ENCODE results near the gene NDUFAF2. TPM values are rescaled to one million over a fixed set of nuclear protein-coding genes. Genes with fewer than 3 reads are reported as not detected.

NDUFAF2 gene
- total and polyA plus RNA-seq, 2 of the 8 experiments (the other 6 are each of a cell fraction or from before 2014, with no cell fraction given): 10.7 to 46.5 TPM

- Histone ChIP-seq H2BK20ac (ENCODE audit: low read length) (no peak overlapping the region), H3K4me1 (replicated peaks in 1 of 4; ENCODE audit: control insufficient read depth in 3 of 4, insufficient read depth in 4 of 4, low read length in 3 of 4) (no peaks in the 10 kb centered on the region), H2BK120ac (replicated peaks; ENCODE audit: low read depth, low read length) (no peak overlapping the region), H4K91ac (replicated peaks; ENCODE audit: insufficient read length, low read length) (no peak overlapping the region), H2BK12ac (ENCODE audit: low read depth, low read length) (no peak overlapping the region), H3K36me3 (ENCODE audit: control insufficient read depth in 2 of 4, insufficient read depth in 4 of 4, low read length in 3 of 4) (no peaks in the 10 kb centered on the region), H4K5ac (ENCODE audit: insufficient read length, low read depth, low read length) (no peak overlapping the region), H3K9ac (replicated peaks in 1 of 4; ENCODE audit: extremely low read depth in 1 of 4, low read depth in 3 of 4, low read length in 3 of 4) (no peak overlapping the region), H2BK5ac (ENCODE audit: low read depth, low read length) (no peak overlapping the region), H4K8ac (ENCODE audit: extremely low read depth, insufficient read depth, low read length) (no peak overlapping the region), H3K27me3 (replicated peaks in 1 of 4; ENCODE audit: control insufficient read depth in 3 of 4, extremely low read depth in 1 of 4, insufficient read depth in 3 of 4, low read length in 3 of 4) (no peaks in the 10 kb centered on the region), H3K18ac (ENCODE audit: extremely low read depth, low read length) (no peak overlapping the region), H3K23ac (ENCODE audit: insufficient read length) (no peak overlapping the region), H4K20me1 (replicated peaks in 1 of 2; ENCODE audit: control insufficient read depth in 1 of 2, insufficient read depth in 2 of 2, low read length in 2 of 2) (no peaks in the 10 kb centered on the region), H2AFZ (ENCODE audit: low read length) (no peak overlapping the region), H3K4ac (replicated peaks; ENCODE audit: insufficient read length, low read depth, low read length) (no peak overlapping the region), H2BK15ac (ENCODE audit: low read length) (no peak overlapping the region), H3K56ac (replicated peaks; ENCODE audit: insufficient read length, low read depth, low read length) (no peak overlapping the region), H3K9me3 (ENCODE audit: insufficient read depth in 2 of 2, low read depth in 1 of 2, low read length in 1 of 2) (no peaks in the 10 kb centered on the region), H3K4me2 (ENCODE audit: insufficient read depth in 1 of 2, low read depth in 2 of 2, low read length in 2 of 2) (no peak overlapping the region), H3K27ac (ENCODE audit: low read depth, low read length) (no peak overlapping the region), H3K14ac (ENCODE audit: insufficient read length) (no peak overlapping the region), H3K79me1 (ENCODE audit: low read depth, low read length) (no peaks in the 10 kb centered on the region), H3K79me2 (ENCODE audit: control insufficient read depth in 1 of 2, insufficient read depth in 2 of 2, low read length in 2 of 2) (no peaks in the 10 kb centered on the region), H2AK5ac (ENCODE audit: low read depth, low read length) (no peak overlapping the region), H3K23me2 (ENCODE audit: low read depth, low read length) (no peaks in the 10 kb centered on the region), H3K4me3 (ENCODE audit: extremely low read depth in 1 of 4, insufficient read depth in 2 of 4, low read depth in 3 of 4, low read length in 4 of 4) (no peak overlapping the region)
- ChIA-PET POLR2A (ENCODE audit: partially characterized antibody) (no interaction called here), CTCF (ENCODE audit: partially characterized antibody) (no interaction called here)
- TF ChIP-seq TAF1 (IDR thresholded peaks at IDR 0.05; ENCODE audit: low read depth, low read length) (no peak), RXRA (IDR thresholded peaks at IDR 0.05; ENCODE audit: insufficient read depth, low read depth, low read length) (no peak), TBP (IDR thresholded peaks at IDR 0.05; ENCODE audit: low read depth, low read length) (no peak), EP300 (IDR thresholded peaks at IDR 0.05; ENCODE audit: borderline replicate concordance in 1 of 2, low read depth in 2 of 2, low read length in 2 of 2) (no peak), NANOG (IDR thresholded peaks at IDR 0.05; ENCODE audit: insufficient read depth, low read depth, low read length, poor library complexity, severe bottlenecking) (no peak), CTCF (IDR thresholded peaks at IDR 0.05; ENCODE audit: control extremely low read depth in 1 of 3, insufficient read depth in 1 of 3, low read depth in 1 of 3, low read length in 3 of 3) (no peak)
- no peak for FAIRE-seq
- no peak for DNase-seq (ENCODE audit: low read depth in 1 of 2, low spot score in 2 of 2)
- 85% methylated on average over 2 of the region's 2 CpGs; no CpG with 5 or more reads in 1 of the 2 experiments for WGBS, 2 experiments (ENCODE audit: extremely low coverage in 1 of 2, insufficient coverage in 1 of 2, insufficient read length in 1 of 2, insufficient replicate concordance in 2 of 2, low coverage in 1 of 2, low lambda C conversion rate in 2 of 2, missing lambda C conversion rate in 1 of 2)
These were observed 235.9 kb downstream of the NDUFAF2 start for GRCh38 chr5:61180886-61181285.
